Dermis blood vessel endothelial cell (primary cell): ENCODE measurements around the gene PECR. TPM values are rescaled to one million over a fixed set of nuclear protein-coding genes. Genes with fewer than 3 reads are reported as not detected.
"Not testable (repeated sequence)": the region's sequence is repeated elsewhere in the genome, so short reads cannot be mapped to it uniquely, and the experiment has no call there.

Experiments used
- DNase-seq: peaks from one replicate; pipeline ENCODE4 v3.0.0; 2010
- total RNA-seq: library from RNA; depleted of rRNA; stranded (reverse); fragments of >200 nt; gene quantifications from 2 replicates; pipeline ENCODE4 v1.2.3, GENCODE V29; 2014

PECR gene
- total RNA-seq, 1 donor from 2014 or later = 10.2 TPM

GRCh38 chr2:216024779-216025336 is 56.8 kb downstream of the PECR start:
- DNase-seq = no peak

DNA sequence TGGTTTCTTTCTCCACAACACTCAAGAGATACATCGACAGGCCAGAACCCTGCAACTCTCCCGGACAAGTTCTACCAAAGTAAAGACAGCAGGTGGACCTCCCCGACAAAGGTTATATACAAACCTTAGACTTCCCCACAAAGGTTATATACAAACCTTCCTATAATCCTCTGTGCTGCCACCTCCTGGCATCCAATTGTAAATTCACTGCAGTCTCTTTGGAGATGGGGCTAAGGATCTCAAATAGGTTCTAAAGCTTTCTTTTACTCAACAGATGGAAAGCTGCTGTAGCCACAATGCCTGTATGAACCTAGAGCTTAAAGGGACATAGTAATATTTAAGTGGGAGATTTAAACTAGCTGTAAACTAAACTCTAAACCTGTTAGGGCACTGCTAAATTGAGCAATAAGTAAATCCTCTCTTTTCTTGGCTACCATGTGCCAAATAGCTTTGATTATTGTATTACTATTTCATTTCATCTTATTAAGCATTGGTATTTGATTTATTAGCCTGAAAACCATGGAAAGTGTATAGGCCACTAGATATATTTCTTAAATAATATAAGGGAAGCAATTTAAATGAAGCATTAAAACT is 58.5 kb downstream of the PECR start:
- peak; percentile 76 for DNase-seq

GRCh38 chr2:216021768-216022565 is 59.6 kb downstream of the PECR start:
- DNase-seq = no peak

GRCh38 chr2:216018709-216019108 is 62.9 kb downstream of the PECR start:
- DNase-seq = no peak

- no peak for DNase-seq
These were observed 64.2 kb downstream of the PECR start for GRCh38 chr2:216017365-216017764.

DNA sequence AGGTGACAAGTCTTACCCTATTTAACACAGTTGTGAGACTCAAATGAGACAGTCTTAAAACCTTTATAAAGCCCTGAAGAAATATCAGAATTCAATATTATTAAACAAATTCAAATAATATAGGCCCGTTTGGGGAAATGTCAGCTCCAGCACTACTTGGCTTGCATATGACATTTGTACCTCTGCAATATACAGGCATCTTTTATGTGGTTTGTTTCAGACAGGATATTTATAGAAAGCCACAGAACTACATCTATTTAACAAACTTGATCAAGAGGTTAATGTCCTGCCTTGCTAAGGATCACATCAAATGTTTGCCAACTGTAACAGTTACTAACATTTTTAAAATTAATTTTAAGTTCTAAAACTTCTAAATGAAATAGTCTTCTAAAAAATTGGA is 65.0 kb downstream of the PECR start:
- no peak for DNase-seq

DNA sequence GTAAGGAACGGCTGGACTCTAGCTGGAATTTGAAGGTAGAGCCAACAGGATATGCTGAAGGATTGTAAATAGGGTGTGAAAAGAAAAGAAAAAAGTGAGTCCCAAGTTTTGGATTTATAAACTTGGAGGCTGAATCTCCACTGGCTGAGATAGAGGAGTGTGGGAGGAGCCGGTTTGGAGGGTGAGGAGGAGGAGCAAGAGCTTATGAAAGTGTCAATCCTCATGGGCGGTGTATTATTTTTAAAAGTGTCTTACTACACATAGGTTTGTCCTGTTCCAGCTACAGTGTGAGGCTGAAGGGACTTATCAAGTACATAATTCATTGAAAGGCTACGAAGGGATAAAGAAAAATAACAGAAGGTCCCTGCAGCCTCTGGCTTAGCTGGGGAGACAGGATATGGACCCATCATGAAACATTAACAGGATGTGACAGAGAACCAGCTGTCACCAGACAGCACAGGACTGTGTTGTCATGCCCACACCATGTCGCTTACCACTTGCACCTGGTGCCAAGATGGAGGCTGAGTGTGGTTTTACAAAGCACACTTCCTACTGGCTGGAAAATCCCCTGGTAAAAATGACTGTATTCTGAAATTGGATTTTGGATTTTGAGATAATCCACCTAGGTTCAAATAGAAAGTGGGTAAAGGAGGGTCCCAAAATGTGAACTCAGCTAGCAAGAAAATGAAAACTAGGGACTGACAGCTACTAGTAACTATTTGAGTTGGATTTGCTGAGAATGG is 65.7 kb downstream of the PECR start:
- DNase-seq = peak; percentile 15

- DNase-seq = no peak
These were observed 66.6 kb downstream of the PECR start for GRCh38 chr2:216014986-216015385.

DNA sequence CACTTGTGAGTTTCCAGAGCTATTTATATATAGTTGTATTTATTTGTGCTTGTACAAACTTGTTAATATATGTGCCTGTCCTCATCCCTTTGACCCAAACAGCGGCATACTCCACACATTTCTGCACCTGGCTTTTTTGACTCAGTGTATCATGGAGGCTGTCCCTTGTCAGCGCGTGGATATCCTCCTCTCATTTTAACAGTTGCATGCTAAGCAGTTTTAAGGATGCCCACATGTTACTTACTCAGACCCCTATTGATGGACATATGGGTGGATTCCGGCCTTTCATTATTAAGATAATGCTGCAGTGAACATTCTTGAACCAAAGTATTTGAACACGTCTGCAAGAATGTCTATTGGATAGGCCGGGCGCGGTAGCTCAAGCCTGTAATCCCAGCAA is 67.6 kb downstream of the PECR start:
- DNase-seq = no peak

DNA sequence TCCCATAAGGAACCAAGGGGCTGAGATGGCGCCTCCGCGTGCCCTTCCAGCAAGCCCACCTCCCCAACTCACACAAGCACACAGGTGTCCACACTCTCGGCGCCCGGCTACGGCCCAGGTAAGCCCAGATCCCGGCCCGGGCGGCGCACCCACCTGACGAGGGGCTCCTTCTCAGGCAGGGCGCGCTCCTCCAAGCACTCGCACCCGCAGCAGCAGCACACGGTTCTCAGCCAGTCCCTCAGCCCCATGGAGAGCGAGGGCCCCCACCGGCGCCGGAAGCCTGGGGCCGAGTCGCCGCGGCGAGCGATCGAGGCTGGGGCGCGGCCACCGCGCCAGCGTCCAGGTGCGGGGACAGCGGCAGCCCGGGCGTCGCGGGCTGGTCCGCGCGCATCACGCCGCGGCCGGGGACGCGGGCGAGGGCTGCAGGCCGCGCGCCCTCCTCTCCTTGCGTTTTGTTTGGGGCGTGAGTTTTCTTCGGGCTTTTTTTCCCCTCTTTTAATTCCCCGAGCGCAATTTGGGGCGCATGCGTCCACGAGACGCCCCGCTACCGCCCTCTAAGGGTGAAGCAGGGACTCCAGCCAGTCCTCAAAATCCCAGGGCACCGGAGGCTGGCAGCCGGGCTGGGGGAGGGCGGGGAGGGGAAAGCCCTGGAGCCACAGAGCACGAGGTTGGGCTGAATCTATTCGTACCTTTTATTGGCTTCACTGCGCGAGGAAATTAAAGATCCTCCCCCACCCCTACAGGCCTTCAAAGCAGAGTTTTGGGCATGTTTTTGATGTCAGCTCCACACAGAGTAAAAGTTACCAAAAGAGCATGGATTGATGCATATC is 68.3 kb downstream of the PECR start, which contains the start of gene MREG:
MREG (minus strand) TSS at position 472 of the 830 bp plus-strand sequence; CDS start at position 248, 224 bp downstream.
- peak; percentile 78 for DNase-seq

GRCh38 chr2:216012830-216013079 is 68.9 kb downstream of the PECR start:
- no peak for DNase-seq

DNA sequence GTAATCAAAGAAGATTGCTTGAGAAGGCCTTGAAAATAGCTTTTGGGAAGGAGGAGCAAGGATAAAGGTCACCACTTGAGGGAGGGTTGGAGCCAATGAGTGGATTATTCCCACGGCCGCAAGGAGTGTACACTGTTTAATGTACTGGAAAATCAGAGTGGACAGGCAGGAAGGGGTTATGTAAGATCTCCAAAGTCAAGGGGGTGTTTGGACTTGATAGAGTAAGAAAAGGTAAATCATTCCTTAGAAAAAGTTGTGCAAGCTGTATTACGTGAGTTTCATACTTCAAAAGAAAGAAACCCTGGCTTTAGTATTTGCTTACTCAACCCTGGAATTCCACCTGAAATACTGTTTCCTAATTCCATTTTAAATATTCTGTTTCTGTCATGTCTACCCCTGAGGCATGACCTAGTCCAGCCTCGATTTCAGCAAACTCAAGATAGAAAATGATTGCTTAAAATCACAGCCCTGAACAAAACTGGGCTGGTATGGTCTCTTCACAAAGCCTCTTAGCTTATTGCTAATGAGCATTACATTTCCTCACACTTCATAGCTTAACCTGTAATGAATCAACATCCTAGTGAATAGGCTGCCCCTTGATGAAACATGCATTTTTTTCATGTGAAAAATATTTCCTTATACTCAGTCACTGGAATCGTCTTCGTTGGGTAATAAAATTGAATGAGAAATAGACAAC is 69.3 kb downstream of the PECR start:
- DNase-seq = peak; percentile 19

DNA sequence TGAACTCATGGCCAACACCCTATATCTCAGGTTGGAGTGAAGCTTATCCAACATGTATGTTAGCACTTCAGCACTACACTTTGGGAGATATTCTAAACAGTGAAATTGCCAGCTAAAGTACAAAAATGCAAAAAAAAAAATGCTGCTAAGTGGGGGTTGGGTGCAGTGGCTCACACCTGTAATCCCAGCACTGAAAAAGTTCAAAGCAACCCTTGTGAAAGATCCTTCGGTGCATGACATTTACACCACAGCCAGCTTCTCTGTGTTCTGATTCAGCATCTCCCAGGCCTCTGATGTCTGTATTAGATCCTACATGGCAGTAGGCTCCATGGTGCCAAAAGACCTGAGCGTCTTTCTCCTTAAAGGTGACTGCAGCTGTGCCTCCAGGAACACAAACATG is 72.4 kb downstream of the PECR start:
- not testable (repeated sequence) for DNase-seq

DNA sequence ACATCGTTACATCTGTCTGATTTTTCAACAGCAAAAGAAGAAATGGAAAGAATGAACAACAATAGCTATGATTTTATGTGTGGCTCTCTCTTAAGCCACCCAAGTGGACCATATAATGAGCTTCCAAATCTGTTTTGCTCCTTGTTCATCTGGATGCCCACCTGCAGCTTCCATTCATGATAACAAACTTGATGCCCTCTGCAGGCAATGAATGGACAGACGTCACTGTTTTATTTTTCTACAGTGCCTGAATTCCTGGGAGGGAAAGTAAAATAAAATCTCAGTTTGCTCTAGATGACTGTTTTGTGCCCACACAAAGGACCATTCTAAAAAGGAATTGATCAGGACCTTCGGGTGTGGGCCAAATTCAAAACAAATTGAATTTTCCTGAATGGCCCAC is 73.2 kb downstream of the PECR start:
- no peak for DNase-seq

DNA sequence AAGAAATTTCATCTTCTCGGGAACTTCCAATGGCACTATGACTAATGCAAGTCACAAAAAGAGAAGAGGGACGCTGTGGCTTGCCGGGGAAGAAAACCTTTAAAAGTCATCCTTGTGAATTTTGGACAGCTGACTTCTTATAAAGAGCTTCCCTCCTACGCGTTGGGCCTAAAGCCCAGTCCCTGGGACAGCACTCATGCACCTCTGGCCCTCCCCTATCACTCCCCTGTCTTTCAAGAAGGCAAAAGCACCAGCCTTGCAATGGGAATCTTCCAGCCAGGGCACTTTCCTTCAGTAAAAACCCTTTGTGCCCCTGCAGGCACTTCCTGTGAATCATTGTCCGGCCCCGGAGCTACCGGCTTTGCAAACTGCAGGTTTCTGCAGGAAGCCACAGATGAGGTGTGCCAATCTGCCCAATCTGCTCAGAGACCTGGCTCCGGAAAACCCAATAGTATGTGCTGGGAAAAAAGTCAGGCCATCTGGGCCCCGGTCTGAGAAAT is 75.4 kb downstream of the PECR start:
- DNase-seq = peak; percentile 81

GRCh38 chr2:216004697-216005283 is 76.8 kb downstream of the PECR start:
- no peak for DNase-seq

DNA sequence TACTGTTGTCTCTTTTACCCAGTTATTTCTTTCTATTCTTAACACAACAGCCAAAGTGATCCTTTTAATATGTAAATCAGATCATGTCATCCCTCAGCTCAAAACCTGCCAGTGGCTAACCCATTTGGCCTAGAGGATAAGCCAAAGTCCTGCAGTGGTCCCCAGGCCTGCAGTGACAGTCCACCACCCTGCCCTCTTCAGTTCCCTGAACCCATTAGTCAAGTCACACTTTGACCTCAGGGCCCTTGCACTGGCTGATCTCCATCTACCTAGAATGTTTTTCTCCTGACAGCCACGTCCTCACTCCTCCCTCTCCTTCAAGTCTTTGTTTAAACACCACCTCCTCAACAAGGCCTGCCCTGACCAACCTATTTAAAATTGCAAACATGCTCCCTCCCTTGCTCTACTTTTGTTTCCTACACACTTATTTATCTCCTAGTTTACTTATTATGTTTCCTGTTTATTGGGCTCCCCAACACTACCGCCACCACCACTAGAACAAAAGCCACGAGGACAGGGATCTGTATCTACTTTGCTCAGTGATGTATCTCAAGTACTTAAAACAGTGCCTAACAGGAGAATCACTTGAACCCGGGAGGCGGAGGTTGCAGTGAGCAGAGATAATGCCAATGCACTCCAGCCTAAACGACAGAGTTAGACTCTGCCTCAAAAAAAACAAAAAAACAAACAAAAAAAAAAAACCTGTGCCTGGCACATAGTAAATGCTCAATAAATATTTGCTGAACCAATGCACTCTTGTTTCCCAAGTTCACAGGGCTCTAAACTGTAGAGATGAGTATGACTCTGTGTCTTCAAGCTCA is 77.5 kb downstream of the PECR start:
- DNase-seq = no peak

DNA sequence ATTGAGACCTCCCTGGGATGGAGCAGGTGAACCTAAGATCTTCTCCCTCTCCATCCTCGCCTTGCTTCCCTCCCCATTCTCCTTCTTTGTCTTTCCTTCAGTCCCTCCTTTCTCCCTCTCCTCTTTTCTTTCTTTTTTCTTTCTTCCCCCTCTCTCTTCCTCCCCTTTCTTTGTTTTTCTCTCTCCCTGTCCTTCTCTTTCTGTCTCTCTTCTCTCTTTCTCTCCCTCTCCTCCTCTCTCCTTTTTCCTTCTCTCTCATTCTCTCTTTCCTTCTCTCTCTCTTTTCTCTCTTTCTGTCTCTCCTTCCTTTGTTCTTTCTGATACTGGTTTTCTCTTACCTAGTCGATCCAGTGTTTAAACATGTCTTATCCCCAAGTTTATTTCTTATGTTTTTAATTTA is 78.9 kb downstream of the PECR start:
- no peak for DNase-seq

GRCh38 chr2:216002101-216002678 is 79.4 kb downstream of the PECR start:
- no peak for DNase-seq
